Neural cell (in vitro differentiated cells): ENCODE results near the gene KLKB1. TPM values are rescaled to one million over a fixed set of nuclear protein-coding genes. Genes with fewer than 3 reads are reported as not detected.
"Not testable (repeated sequence)": the region's sequence is repeated elsewhere in the genome, so short reads cannot be mapped to it uniquely, and the experiment has no call there.

Experiments
- H2AFZ ChIP-seq: fragments of 200-600, 300-800 bp; sonication (generic), shearing (Covaris generic); 2 replicates; pipeline ENCODE4 v1.6.0; 2014; ENCODE audit warnings: low read depth, mild to moderate bottlenecking, antibody characterized with exemption, low read length, moderate library complexity
- H3F3A ChIP-seq: fragments of 200-600 bp; shearing (Covaris generic); 2 replicates; pipeline ENCODE4 v1.6.1; 2016; ENCODE audit warnings: mild to moderate bottlenecking, moderate library complexity, mixed read lengths, antibody characterized with exemption, low read length; ENCODE audit not compliant: insufficient read depth, poor library complexity, severe bottlenecking
- H3K27ac ChIP-seq: fragments of 200-600, 300-800 bp; sonication (generic), shearing (Covaris generic); 2 replicates; pipeline ENCODE4 v1.5.1; 2014; ENCODE audit warnings: mild to moderate bottlenecking, low read length, moderate library complexity
- H3K27me3 ChIP-seq: fragments of 300-800, 200-600 bp; sonication (generic), shearing (Covaris generic); 2 replicates; pipeline ENCODE4 v1.6.0; 2014; ENCODE audit warnings: mild to moderate bottlenecking, low read depth, low read length, moderate library complexity; ENCODE audit not compliant: insufficient read depth
- H3K36me3 ChIP-seq: fragments of 300-800, 200-600 bp; sonication (generic), shearing (Covaris generic); 2 replicates; pipeline ENCODE4 v1.5.1; 2014; ENCODE audit warnings: mild to moderate bottlenecking, antibody characterized with exemption, low read length, moderate library complexity; ENCODE audit not compliant: insufficient read depth
- H3K4me2 ChIP-seq: fragments of 300-800, 200-600 bp; sonication (generic), shearing (Covaris generic); 2 replicates; pipeline ENCODE4 v1.6.0; 2014; ENCODE audit warnings: mild to moderate bottlenecking, low read length
- H3K4me3 ChIP-seq: fragments of 300-800, 200-600 bp; sonication (generic), shearing (Covaris generic); 2 replicates; pipeline ENCODE4 v1.5.1; 2014; ENCODE audit warnings: mild to moderate bottlenecking, low read length, moderate library complexity
- H3K79me2 ChIP-seq: fragments of 200-600 bp; shearing (Covaris generic); replicated peaks from 2 replicates; pipeline ENCODE4 v1.6.0; 2014; ENCODE audit warnings: mild to moderate bottlenecking, low read length, moderate library complexity; ENCODE audit not compliant: insufficient read depth
- H3K9ac ChIP-seq: fragments of 300-800, 200-600 bp; sonication (generic), shearing (Covaris generic); 2 replicates; pipeline ENCODE4 v1.6.1; 2016; ENCODE audit warnings: mild to moderate bottlenecking, low read length, mixed read lengths
- H3K9me2 ChIP-seq: fragments of 200-600 bp; shearing (Covaris generic); 2 replicates; pipeline ENCODE4 v1.6.1; 2016; ENCODE audit warnings: mild to moderate bottlenecking, low read length, mixed read lengths; ENCODE audit not compliant: insufficient read depth
- H3K9me3 ChIP-seq: fragments of 200-600, 300-800 bp; sonication (generic), shearing (Covaris generic); 2 replicates; pipeline ENCODE4 v1.6.1; 2016; ENCODE audit warnings: mild to moderate bottlenecking, mixed run types, low read length, moderate library complexity, mixed read lengths
- H4K20me1 ChIP-seq: fragments of 200-600 bp; shearing (Covaris generic); 2 replicates; pipeline ENCODE4 v1.6.1; 2016; ENCODE audit warnings: mild to moderate bottlenecking, mixed run types; ENCODE audit not compliant: insufficient read depth
- EP300 ChIP-seq: fragments of 450-650 bp; conservative IDR thresholded peaks from 2 replicates; pipeline ENCODE4 v1.6.1; 2014; ENCODE audit warnings: antibody characterized with exemption, mild to moderate bottlenecking, moderate library complexity; ENCODE audit not compliant: poor library complexity, severe bottlenecking
- EZH2 ChIP-seq: fragments of 200-600, 300-800 bp; shearing (Covaris generic), sonication (generic); IDR thresholded peaks from 2 replicates; pipeline ENCODE4 v1.6.1; 2014; ENCODE audit warnings: antibody characterized with exemption, low read length, borderline replicate concordance, mild to moderate bottlenecking; ENCODE audit not compliant: insufficient read depth, poor library complexity, severe bottlenecking
- MXI1 ChIP-seq: fragments of 450-650 bp; conservative IDR thresholded peaks from 2 replicates; pipeline ENCODE4 v1.6.1; 2014; ENCODE audit warnings: antibody characterized with exemption, mild to moderate bottlenecking; ENCODE audit not compliant: poor library complexity, severe bottlenecking
- POLR2AphosphoS5 ChIP-seq: IDR thresholded peaks from 2 replicates; pipeline ENCODE4 v1.6.1; 2012
- RAD21 ChIP-seq: fragments of 450-650 bp; conservative IDR thresholded peaks from 2 replicates; pipeline ENCODE4 v1.6.1; 2014; ENCODE audit warnings: antibody characterized with exemption, mild to moderate bottlenecking, moderate library complexity
- SMC3 ChIP-seq: fragments of 450-650 bp; conservative IDR thresholded peaks from 2 replicates; pipeline ENCODE4 v1.6.1; 2014; ENCODE audit warnings: antibody characterized with exemption, mild to moderate bottlenecking, moderate library complexity; ENCODE audit not compliant: poor library complexity
- TAF1 ChIP-seq: IDR thresholded peaks from 2 replicates; pipeline ENCODE4 v1.6.1; 2012; ENCODE audit warnings: low read depth
- polyA plus RNA-seq: library from polyadenylated mRNA; depleted of rRNA; stranded (reverse); fragments of >200 nt; gene quantifications from 2 replicates; pipeline ENCODE4 v1.2.3, GENCODE V29; 2014
- TF ChIP-seq, protein P1 (sequence below): fragments of 450-650 bp; IDR thresholded peaks from 2 replicates; pipeline ENCODE4 v1.5.1; 2014; ENCODE audit warnings: antibody characterized with exemption, mild to moderate bottlenecking, moderate library complexity; ENCODE audit not compliant: poor library complexity, severe bottlenecking
- TF ChIP-seq, protein P2 (sequence below): IDR thresholded peaks from 2 replicates; pipeline ENCODE4 v1.6.1; 2012; ENCODE audit warnings: borderline replicate concordance

KLKB1 gene
- polyA plus RNA-seq, 1 donor from 2014 or later = not detected

DNA sequence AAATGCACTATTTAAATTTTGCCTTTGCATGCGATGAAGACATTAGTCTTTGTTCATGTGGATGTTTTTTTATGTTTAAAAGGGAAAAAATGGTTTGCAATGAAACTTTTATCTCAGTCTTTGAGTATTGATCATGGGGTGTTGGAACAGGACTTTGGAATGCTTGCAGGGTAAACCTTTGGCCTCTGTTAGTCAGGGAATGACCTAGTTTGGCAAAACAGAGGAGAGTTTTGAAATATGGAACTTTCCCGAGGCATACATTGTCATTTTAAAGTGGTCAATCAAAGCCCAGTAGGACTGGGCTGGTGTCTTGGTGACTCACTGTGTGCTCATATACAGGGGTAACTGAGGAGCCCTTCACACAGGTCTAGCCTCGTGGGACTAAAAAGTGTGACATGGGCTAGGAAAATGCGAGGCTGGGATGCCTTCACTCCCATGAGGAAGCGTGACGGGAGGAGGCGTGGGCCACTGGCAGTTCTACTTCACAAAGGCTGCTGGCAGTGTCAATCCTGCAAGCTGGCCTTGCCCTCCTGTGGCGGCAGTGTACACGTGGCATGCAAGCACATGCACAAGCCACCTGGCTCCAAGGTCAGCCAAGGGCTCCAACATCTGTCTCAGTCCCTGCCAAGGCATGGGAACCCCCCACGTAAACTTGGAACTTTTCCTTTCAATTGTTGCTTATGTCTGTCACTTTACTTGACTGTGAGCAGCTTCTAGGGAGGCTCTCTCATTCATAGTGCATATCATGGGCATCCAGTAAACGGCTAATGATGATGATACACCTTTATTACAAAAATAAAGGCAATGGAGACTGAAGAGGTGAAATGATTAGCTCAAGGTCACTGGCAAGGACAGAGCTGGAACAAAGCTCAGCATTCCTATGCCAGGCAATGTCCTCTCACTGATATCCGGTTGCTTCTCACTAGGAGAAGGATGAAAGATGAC is 33.5 kb downstream of the KLKB1 start:
- H4K20me1 ChIP-seq = no peaks in the 10 kb centered on the region
- H3K9me3 ChIP-seq = no peaks in the 10 kb centered on the region
- no peak overlapping the region for H3K9ac ChIP-seq
- H3F3A ChIP-seq = no peaks in the 10 kb centered on the region
- no peaks in the 10 kb centered on the region for H3K27me3 ChIP-seq
- H3K27ac ChIP-seq = no peak overlapping the region
- H2AFZ ChIP-seq = no peak overlapping the region
- no peaks in the 10 kb centered on the region for H3K9me2 ChIP-seq
- H3K4me3 ChIP-seq = no peak overlapping the region
- H3K79me2 ChIP-seq = no peaks in the 10 kb centered on the region
- no peak overlapping the region for H3K4me2 ChIP-seq
- no peaks in the 10 kb centered on the region for H3K36me3 ChIP-seq
- TF ChIP-seq POLR2AphosphoS5 (no peak), TAF1 (no peak), MXI1 (no peak), RAD21 (no peak), EZH2 (no peak), EP300 (no peak), SMC3 (no peak)
- TF ChIP-seq, protein P1, sequence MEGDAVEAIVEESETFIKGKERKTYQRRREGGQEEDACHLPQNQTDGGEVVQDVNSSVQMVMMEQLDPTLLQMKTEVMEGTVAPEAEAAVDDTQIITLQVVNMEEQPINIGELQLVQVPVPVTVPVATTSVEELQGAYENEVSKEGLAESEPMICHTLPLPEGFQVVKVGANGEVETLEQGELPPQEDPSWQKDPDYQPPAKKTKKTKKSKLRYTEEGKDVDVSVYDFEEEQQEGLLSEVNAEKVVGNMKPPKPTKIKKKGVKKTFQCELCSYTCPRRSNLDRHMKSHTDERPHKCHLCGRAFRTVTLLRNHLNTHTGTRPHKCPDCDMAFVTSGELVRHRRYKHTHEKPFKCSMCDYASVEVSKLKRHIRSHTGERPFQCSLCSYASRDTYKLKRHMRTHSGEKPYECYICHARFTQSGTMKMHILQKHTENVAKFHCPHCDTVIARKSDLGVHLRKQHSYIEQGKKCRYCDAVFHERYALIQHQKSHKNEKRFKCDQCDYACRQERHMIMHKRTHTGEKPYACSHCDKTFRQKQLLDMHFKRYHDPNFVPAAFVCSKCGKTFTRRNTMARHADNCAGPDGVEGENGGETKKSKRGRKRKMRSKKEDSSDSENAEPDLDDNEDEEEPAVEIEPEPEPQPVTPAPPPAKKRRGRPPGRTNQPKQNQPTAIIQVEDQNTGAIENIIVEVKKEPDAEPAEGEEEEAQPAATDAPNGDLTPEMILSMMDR = no peak
- TF ChIP-seq, protein P2, sequence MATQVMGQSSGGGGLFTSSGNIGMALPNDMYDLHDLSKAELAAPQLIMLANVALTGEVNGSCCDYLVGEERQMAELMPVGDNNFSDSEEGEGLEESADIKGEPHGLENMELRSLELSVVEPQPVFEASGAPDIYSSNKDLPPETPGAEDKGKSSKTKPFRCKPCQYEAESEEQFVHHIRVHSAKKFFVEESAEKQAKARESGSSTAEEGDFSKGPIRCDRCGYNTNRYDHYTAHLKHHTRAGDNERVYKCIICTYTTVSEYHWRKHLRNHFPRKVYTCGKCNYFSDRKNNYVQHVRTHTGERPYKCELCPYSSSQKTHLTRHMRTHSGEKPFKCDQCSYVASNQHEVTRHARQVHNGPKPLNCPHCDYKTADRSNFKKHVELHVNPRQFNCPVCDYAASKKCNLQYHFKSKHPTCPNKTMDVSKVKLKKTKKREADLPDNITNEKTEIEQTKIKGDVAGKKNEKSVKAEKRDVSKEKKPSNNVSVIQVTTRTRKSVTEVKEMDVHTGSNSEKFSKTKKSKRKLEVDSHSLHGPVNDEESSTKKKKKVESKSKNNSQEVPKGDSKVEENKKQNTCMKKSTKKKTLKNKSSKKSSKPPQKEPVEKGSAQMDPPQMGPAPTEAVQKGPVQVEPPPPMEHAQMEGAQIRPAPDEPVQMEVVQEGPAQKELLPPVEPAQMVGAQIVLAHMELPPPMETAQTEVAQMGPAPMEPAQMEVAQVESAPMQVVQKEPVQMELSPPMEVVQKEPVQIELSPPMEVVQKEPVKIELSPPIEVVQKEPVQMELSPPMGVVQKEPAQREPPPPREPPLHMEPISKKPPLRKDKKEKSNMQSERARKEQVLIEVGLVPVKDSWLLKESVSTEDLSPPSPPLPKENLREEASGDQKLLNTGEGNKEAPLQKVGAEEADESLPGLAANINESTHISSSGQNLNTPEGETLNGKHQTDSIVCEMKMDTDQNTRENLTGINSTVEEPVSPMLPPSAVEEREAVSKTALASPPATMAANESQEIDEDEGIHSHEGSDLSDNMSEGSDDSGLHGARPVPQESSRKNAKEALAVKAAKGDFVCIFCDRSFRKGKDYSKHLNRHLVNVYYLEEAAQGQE = no peak

DNA sequence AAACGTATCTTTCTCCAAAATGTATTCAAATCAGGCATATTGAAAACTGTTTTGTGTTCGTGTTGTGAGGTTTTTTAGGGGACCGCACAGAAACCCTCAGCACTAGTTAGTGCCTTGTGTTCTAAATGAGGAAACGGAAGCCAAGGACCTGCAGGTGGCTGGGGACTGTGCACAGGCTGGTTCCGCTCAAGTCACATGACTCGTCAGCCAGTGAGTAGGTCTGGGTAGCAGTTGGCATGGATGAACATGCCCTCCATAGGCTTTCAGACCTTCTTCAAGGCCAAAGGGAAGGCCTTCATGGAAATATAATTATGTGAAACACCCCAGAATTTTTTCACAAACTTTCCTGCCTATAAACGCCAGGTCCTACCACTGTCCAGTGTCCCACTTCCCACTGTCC is 37.4 kb downstream of the KLKB1 start:
- Histone ChIP-seq H2AFZ (no peak overlapping the region), H4K20me1 (no peaks in the 10 kb centered on the region), H3K9me2 (no peaks in the 10 kb centered on the region), H3K4me3 (no peak overlapping the region), H3K9ac (no peak overlapping the region), H3K27ac (no peak overlapping the region), H3F3A (no peaks in the 10 kb centered on the region), H3K27me3 (no peaks in the 10 kb centered on the region), H3K79me2 (no peaks in the 10 kb centered on the region), H3K9me3 (no peaks in the 10 kb centered on the region), H3K36me3 (no peaks in the 10 kb centered on the region), H3K4me2 (no peak overlapping the region)
- no peak for TF ChIP-seq EZH2

DNA sequence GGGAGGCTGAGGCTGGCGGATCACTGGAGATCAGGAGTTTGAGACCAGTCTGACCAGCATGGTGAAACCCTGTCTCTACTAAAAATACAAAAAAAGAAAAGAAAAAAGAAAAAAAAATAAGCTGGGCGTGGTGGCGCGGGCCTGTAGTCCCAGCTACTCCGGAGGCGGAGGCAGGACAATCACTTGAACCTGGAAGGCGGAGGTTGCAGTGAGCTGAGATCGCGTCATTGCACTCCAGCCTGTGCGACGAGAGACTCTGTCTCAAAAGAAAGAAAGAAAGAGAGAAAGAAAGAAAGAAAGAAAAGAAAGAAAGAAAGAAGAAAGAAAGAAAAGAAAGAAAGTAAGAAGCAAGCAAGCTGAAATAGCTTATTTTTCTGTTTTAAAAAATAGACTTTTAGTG is 37.9 kb downstream of the KLKB1 start:
- not testable (repeated sequence) for H2AFZ ChIP-seq, H3K27me3 ChIP-seq, H3K9me3 ChIP-seq, H3K36me3 ChIP-seq, H3F3A ChIP-seq, H3K4me2 ChIP-seq, H3K27ac ChIP-seq, H3K9me2 ChIP-seq, H3K79me2 ChIP-seq, H3K9ac ChIP-seq, H3K4me3 ChIP-seq, H4K20me1 ChIP-seq
